ENCODE measurements around the gene C1QA.

Gene C1QA

DNA sequence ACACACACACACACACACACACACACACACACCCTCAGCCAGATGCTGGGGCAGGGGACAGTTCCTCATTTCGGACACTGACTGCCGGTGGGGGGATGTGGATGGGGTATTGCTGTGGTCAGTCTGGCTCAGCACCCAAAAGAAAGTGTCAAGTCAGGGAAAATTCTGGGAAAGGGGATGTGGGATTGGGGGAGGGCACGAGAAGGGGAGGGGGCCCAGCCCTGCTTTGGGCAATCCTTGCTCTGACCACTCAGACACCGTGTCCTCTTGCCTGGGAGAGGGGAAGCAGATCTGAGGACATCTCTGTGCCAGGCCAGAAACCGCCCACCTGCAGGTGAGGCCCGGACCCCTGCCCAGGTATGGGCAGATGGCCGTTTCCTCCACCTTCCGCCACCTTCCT lies 7.0 kb downstream of the C1QA start, which contains the start of gene C1QC:
Gene C1QC (plus strand): TSS at position 253 of the 400 bp plus-strand sequence. CDS start 391 bp downstream, outside the sequence.
- no peak within 1 kb of the TSS for H3K4me3 ChIP-seq (ENCODE audit: low read depth, low read length)
- DNase-seq (ENCODE audit: low read depth, low spot score): no peak
- no peak for TF ChIP-seq CTCF (IDR thresholded peaks at IDR 0.05; ENCODE audit: low read depth, low read length)
- in situ Hi-C loops (cut with HindIII; ENCODE audit: low sequenced_read_pairs): no loop called here

DNA sequence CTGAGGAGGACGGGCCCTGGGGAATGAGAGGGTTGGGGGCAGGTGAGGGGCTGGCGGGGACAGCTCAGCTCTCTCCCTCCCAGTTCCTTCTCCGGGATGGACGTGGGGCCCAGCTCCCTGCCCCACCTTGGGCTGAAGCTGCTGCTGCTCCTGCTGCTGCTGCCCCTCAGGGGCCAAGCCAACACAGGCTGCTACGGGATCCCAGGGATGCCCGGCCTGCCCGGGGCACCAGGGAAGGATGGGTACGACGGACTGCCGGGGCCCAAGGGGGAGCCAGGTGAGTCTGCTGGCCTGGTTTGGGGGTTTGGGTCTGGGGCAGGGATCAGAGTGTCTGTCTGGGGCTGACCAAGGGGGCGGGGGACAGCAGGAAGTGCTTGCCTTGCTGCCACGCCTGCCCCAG lies 7.5 kb downstream of the C1QA start:
- DNase-seq (ENCODE audit: low read depth, low spot score): no peak
- no peak overlapping the region for H3K4me3 ChIP-seq (ENCODE audit: low read depth, low read length)
- in situ Hi-C loops (cut with HindIII; ENCODE audit: low sequenced_read_pairs): no loop called here
- TF ChIP-seq CTCF (IDR thresholded peaks at IDR 0.05; ENCODE audit: low read depth, low read length): no peak

- in situ Hi-C loops (cut with HindIII; ENCODE audit: low sequenced_read_pairs): no loop called here
These were observed 9.5 kb downstream of the C1QA start for GRCh38 chr1:22645931-22646330.

GRCh38 chr1:22646384-22646783 lies 10.0 kb downstream of the C1QA start:
- in situ Hi-C loops (cut with HindIII; ENCODE audit: low sequenced_read_pairs): no loop called here
- DNase-seq (ENCODE audit: low read depth, low spot score): no peak

More at GRCh38 chr1:22645931-22646330, 9.5 kb downstream of the C1QA start:
- DNase-seq (ENCODE audit: low read depth, low spot score): no peak
- H3K4me3 ChIP-seq (ENCODE audit: low read depth, low read length): no peak overlapping the region
- no peak for TF ChIP-seq CTCF (IDR thresholded peaks at IDR 0.05; ENCODE audit: low read depth, low read length)

DNA sequence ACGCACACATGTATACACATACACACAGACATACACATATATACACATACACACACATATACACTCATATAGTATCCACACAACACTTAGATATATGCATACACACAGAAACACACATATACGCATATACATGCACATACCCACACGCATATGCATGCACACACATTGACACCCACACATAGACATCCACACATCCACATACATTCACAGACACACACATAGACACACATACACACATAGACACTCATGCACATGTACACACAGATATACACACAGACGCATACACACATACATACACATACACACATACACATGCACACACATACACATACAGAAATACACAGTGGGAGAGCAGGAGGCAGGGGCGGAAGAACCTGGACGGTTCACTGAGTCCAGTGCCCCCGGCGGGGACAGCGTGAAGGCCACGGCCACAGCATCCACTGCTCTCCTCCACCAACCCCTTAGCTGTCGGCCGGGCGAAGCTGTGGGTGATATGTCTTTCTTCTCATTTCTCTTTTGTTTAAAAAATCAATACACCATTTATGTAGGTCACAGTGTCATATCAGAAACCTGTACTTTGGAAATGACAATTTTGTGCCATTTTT lies 13.8 kb downstream of the C1QA start:
- H3K4me3 ChIP-seq (ENCODE audit: low read depth, low read length): no peak overlapping the region
- no peak for DNase-seq (ENCODE audit: low read depth, low spot score)
- no peak for TF ChIP-seq CTCF (IDR thresholded peaks at IDR 0.05; ENCODE audit: low read depth, low read length)
- in situ Hi-C loops (cut with HindIII; ENCODE audit: low sequenced_read_pairs): no loop called here

More at GRCh38 chr1:22646384-22646783, 10.0 kb downstream of the C1QA start:
- no peak overlapping the region for H3K4me3 ChIP-seq (ENCODE audit: low read depth, low read length)
- TF ChIP-seq CTCF (IDR thresholded peaks at IDR 0.05; ENCODE audit: low read depth, low read length): no peak

DNA sequence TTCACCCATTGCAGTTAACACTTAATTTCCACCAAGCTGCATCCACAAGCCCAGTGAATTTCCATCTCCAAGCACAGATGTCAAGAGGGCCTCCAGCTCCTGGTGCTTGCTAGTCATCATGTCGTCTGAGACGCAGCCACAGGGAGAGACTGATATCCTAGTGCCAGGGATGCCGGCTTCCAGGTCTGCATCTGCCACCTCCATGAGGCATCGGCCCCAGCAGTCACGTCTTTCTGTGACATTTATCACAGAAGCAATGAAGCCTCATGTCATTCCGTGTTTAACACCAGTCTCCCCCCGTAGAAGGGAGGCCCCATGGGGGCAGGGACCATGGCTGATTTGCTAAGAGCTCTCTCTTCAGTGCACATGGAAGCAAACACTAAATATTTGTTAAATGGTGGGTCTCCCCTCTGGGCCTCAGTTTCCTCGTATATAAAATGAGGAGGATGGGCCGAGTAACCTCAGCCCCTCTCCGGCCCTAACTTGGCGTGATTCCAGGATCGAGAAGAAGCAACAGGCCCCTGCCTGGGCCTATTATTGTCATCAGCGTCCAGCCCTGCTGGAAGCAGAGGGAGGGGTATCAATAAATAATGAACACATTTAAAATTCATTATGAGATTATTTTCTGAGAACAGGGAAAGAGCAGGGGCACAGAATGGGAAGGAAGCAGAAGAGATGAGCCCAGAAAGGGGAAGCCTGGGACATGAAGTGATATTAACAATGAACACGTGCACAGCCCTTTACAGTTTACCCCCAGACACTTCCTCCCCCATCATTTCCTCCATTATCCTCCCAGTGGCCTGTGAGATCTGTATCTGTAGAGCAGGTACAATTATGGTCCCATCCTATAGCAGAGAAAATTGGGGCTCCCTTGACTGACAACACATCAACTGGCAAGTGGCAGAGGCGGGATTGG lies 15.8 kb downstream of the C1QA start:
- in situ Hi-C loops (cut with HindIII; ENCODE audit: low sequenced_read_pairs): no loop called here
- DNase-seq (ENCODE audit: low read depth, low spot score): no peak
- no peak overlapping the region for H3K4me3 ChIP-seq (ENCODE audit: low read depth, low read length)
- no peak for TF ChIP-seq CTCF (IDR thresholded peaks at IDR 0.05; ENCODE audit: low read depth, low read length)
